Tongue (tissue), 2 donors: ENCODE results near the gene BCAS4. TPM values are rescaled to one million over a fixed set of nuclear protein-coding genes. Genes with fewer than 3 reads are reported as not detected.
A peak's percentile ranks its signal among the peaks of the same experiment; 100 is the strongest.
"Not testable (repeated sequence)": the region's sequence is repeated elsewhere in the genome, so short reads cannot be mapped to it uniquely, and the experiment has no call there.

ENCODE experiments used
- DNase-seq: peaks from one replicate; pipeline ENCODE4 v3.0.0-alpha.2; 2015
- total RNA-seq: library from RNA; depleted of rRNA; stranded (reverse); fragments of >200 nt; gene quantifications from one replicate; pipeline ENCODE4 v1.2.3, GENCODE V29; 2014

BCAS4 gene
- total RNA-seq, 1 donor from 2014 or later, result 1.0 TPM

- DNase-seq, result peak; percentile 19
Measured at GRCh38 chr20:50799176-50799889, 4.5 kb downstream of the BCAS4 start.

- DNase-seq, result no peak
Measured at GRCh38 chr20:50799890-50800550, 5.2 kb downstream of the BCAS4 start.

GRCh38 chr20:50800986-50801746 lies 6.3 kb downstream of the BCAS4 start:
- DNase-seq, result not testable (repeated sequence)

- no peak for DNase-seq
Measured at GRCh38 chr20:50801747-50802125, 6.9 kb downstream of the BCAS4 start.

GRCh38 chr20:50802289-50802688 lies 7.4 kb downstream of the BCAS4 start:
- DNase-seq, result no peak

GRCh38 chr20:50804437-50805348 lies 9.8 kb downstream of the BCAS4 start:
- DNase-seq, result no peak

- no peak for DNase-seq
Measured at GRCh38 chr20:50805349-50805684, 10.5 kb downstream of the BCAS4 start.

- no peak for DNase-seq
Measured at GRCh38 chr20:50806126-50806768, 11.4 kb downstream of the BCAS4 start.

DNA sequence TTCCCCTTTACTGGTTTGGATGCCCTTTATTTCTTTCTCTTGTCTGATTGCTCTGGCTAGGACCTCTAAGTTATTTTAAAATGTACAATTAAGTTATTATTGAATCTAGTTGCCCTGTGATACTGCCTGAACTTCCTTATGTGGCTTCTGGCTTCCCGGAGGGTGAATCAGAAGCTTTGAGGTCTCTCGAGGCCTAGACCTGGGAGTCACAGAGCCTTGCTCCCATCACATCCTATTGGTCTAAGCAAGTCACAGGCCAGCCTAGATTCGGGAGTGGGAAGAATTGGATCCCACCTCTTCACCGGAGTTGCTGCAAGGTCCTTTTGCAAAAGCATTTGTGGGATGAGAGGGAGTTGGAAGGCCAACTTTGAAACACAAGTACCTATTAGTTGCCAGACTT lies 15.2 kb downstream of the BCAS4 start:
- DNase-seq, result no peak

DNA sequence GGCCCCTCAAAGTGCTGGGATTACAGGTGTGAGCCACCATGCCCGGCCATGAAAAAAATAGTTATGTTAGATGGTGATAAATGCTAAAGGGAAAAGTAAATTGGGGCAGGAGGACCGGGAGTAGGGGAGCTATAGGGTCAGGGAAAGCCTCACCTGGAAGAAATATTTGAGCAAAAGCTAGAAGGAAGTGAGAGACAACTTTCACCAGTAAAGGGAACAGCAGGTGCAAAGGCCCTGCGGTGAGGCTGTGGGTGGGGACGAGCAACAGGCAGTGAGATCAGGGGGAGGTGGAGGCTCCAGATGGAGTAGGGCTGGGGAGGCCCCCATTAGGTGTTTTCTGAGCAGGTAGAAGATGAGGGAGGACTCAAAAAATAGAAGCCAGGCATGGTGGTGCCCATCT lies 16.0 kb downstream of the BCAS4 start:
- DNase-seq, result no peak

DNA sequence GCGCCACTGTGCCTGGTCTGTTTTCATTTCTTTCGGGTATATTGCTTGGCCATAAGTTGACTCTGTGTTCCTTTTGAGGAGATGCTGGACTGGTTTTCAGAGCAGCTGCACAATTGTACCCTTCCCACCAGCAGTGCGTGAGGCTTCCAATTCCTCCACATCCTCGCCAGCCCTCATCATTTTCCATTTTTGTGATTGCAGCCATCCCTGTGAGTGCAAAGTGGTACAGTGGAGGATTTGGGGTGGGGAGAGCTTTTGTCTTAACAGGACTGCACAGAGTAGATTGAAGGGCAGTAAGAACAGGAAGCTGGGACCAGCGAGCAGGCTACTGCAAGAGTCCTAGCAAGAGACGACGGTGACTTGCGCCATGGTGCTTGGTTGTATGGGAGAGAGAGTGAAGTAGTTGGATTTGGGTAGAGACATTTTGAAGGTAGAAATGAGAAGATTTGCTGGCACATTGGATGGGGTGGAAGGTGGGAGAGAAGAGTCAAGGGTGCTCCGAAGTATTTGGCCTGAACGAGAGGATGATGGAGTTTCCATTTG lies 18.3 kb downstream of the BCAS4 start:
- DNase-seq, result no peak

- DNase-seq, result no peak
Measured at GRCh38 chr20:50813801-50814200, 18.9 kb downstream of the BCAS4 start.

- DNase-seq, result no peak
Measured at GRCh38 chr20:50814438-50815161, 19.7 kb downstream of the BCAS4 start.

DNA sequence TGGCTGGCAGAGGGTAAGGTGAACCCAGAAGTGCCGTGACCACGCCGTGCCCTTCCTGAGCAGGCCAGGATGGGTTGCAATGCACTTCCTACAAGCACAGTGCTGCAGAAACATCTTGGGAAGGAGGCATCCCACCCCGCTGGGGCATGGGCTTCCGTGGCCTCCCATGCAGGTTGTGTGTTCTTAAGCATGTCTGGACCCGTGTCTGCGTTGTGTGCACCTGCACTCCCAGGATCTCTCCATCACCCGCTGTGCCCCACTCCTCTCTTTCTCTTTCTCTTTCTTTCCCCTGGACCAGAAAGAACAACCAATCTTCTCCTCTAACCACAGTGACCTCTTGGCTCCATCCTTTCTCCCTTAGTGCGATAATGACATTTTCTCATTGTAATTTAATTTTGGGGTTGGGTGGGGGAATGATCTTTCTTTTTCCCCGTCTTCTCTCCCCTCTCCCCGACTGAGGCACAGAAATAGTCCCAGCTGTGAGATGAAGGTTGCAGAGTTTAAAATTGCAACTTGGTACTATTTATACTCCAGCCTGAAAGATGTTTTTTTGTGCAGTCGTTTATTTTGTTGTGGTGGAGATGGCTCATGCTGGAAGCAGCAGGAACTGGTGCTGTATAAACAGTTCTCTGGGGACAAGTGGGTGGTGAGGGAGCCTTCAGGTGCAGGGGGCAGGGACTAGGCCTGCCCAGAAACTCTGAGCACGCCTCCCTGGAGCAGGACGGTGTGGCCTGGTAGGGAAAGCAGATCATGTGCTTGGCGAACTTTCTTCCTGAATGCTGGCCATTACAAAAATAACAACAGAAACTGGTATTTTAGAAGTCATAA lies 20.5 kb downstream of the BCAS4 start:
- no peak for DNase-seq

DNA sequence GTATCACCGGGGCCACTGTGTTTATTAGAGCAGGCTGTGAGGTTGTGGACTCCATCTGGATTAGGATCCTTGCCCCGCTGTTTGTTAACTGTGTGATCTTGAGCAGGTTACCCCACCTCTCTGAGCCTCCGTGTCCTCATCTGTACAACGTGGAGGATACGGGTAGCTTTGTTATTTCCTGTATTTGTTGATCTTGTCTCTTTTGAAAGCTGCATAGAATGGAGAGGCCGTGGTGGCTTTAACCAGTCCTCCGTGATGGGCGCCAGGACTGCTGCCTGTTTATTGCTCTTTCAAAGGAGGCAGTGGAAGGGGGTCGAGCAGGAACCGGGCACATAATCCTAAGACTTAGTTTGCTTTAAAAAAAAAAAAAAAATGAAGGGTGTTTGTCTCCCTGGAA lies 22.9 kb downstream of the BCAS4 start:
- no peak for DNase-seq

DNA sequence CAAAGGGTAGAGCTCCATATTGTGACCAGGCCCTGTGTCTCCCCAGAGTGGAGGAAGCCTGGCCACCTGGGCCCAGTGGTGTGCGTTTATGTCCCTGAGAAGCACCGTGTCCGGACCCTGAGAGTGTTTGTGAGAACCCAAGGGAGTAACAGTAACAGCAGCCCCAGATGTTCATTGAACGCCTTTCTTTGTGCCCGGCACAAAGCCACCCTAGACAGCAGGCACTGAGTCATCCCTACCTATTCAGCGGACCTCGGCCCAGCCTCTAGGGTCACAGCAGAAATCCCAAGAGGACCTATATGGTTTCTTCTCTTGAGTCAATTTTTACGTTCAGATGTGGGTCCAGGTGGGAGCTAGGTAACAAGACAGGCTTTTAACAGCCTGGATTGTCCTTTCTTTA lies 24.5 kb downstream of the BCAS4 start:
- DNase-seq, result no peak

GRCh38 chr20:50820515-50821256 lies 25.8 kb downstream of the BCAS4 start:
- DNase-seq, result no peak

DNA sequence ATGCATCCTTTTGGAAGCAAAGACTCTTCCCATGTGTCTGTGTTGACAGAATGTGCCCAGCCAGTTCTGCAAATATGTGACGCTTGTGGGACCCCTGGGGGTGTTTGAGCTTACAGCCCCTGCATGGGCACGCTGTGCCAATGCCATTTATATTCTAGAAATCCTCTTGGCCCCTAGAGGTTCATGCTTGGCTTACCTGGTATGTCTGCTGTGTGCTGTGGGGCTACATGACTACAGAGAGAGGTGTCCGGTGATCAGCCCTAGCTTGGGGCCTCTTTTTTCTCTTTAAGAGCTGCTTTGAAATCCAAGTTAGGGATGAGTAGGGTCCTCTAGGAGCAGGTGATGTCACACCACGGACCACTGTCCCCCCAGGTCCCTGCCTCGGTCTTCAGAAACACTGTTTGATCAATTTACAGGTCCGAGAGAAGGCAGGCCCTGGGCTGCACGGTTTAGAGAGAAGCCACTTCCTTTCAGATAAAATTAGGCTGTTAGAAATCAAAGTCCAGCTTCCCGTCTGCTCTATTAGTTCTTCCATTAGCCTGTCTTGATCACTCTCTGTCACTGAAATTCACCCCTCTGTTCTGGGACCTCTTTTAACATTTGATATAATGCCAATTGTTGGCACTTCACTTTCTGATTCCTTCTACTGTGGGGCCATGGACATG lies 26.5 kb downstream of the BCAS4 start:
- DNase-seq, result no peak

DNA sequence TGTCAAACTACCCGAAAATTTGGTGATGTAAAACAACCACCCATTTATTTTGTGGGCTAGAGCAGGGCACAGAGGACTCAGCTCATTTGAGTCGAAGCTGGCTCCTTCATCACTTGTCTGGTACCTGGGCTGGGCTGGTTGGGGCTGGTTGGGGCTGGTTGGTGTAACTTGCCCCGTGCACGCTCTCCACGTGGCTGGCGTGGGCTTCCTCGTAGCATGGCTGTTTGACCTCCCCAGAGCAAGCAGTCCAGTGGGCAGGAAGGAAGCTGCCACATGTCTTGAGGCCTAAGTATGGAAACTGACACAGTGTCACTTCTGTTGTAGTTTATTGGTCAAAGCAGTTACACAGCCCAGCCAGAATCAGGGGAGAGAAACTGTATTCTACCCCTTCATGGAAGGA lies 27.1 kb downstream of the BCAS4 start:
- DNase-seq, result no peak
